Ishikawa (cell line): ENCODE results near the gene LSAMP.

Source experiments
- CEBPB ChIP-seq: IDR thresholded peaks from 2 replicates; pipeline ENCODE4 v1.6.1; 2012
- CREB1 ChIP-seq: IDR thresholded peaks from 2 replicates; pipeline ENCODE4 v1.6.1; 2012; ENCODE audit warnings: low read depth
- EGR1 ChIP-seq: IDR thresholded peaks from 2 replicates; pipeline ENCODE4 v1.6.1; 2012
- EP300 ChIP-seq: IDR thresholded peaks from 2 replicates; pipeline ENCODE4 v1.6.1; 2012; ENCODE audit warnings: borderline replicate concordance
- FOXM1 ChIP-seq: IDR thresholded peaks from 2 replicates; pipeline ENCODE4 v1.6.1; 2012; ENCODE audit warnings: low read depth, borderline replicate concordance
- NFIC ChIP-seq: IDR thresholded peaks from 2 replicates; pipeline ENCODE4 v1.6.1; 2012
- RAD21 ChIP-seq: IDR thresholded peaks from 2 replicates; pipeline ENCODE4 v1.6.1; 2012; ENCODE audit warnings: low read depth
- REST ChIP-seq: IDR thresholded peaks from 2 replicates; pipeline ENCODE4 v1.6.1; 2012; ENCODE audit warnings: low read depth, mild to moderate bottlenecking
- TAF1 ChIP-seq: IDR thresholded peaks from 2 replicates; pipeline ENCODE4 v1.6.1; 2012; ENCODE audit warnings: low read depth, mild to moderate bottlenecking
- TCF12 ChIP-seq: IDR thresholded peaks from 2 replicates; pipeline ENCODE4 v1.6.1; 2012; ENCODE audit warnings: low read depth
- TEAD4 ChIP-seq: IDR thresholded peaks from 2 replicates; pipeline ENCODE4 v1.6.1; 2012
- USF1 ChIP-seq: IDR thresholded peaks from 2 replicates; pipeline ENCODE4 v1.6.1; 2012
- YY1 ChIP-seq: IDR thresholded peaks from 2 replicates; pipeline ENCODE4 v1.6.1; 2012; ENCODE audit warnings: low read depth
- ZBTB7A ChIP-seq: IDR thresholded peaks from 2 replicates; pipeline ENCODE4 v1.6.1; 2012; ENCODE audit warnings: low read depth
- TF ChIP-seq, protein P1 (sequence below): IDR thresholded peaks from 2 replicates; pipeline ENCODE4 v1.6.1; 2012

LSAMP gene

GRCh38 chr3:115918900-115919299 is 526.4 kb downstream of the LSAMP start:
- TF ChIP-seq EP300 (no peak), REST (no peak), NFIC (no peak), TEAD4 (no peak), CREB1 (no peak), CEBPB (no peak), USF1 (no peak), TAF1 (no peak), EGR1 (no peak), FOXM1 (no peak), RAD21 (no peak), YY1 (no peak), ZBTB7A (no peak), TCF12 (no peak)
- TF ChIP-seq, protein P1, sequence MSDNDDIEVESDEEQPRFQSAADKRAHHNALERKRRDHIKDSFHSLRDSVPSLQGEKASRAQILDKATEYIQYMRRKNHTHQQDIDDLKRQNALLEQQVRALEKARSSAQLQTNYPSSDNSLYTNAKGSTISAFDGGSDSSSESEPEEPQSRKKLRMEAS = no peak

- TF ChIP-seq NFIC (no peak), TEAD4 (no peak), TCF12 (no peak)
These were observed 528.4 kb downstream of the LSAMP start for GRCh38 chr3:115916866-115917265.

GRCh38 chr3:115915061-115915460 is 530.2 kb downstream of the LSAMP start:
- TF ChIP-seq FOXM1 (no peak), REST (no peak), EGR1 (no peak), EP300 (no peak), ZBTB7A (no peak), NFIC (no peak), TAF1 (no peak), TEAD4 (no peak), USF1 (no peak), RAD21 (no peak)

- TF ChIP-seq REST = no peak
- TF ChIP-seq RAD21 = no peak
- TF ChIP-seq FOXM1 = no peak
- TF ChIP-seq USF1 = no peak
- TF ChIP-seq, protein P1 = no peak
- TF ChIP-seq TCF12 = no peak
- no peak for TF ChIP-seq ZBTB7A
These were observed 532.1 kb downstream of the LSAMP start for GRCh38 chr3:115913069-115913686.

DNA sequence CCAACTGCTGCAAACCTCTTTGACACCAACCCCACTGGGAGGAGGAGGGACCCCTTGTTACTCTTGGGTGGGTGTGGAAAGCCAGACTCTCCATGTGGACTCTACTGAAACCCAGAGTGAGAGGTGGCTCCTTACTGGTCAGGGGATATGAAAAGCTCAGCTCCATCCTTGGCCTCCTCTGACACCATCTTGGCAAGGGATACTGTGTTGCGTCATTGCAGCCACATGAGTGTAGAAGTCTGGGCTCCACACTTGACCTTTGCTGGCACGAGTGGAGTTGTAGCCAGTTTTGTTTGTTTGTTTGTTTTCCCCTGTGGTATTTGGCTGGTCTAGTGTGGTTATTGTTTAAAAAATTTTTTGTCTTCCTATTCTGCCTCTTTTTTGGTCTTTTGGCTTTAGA is 532.9 kb downstream of the LSAMP start:
- no peak for TF ChIP-seq RAD21
- no peak for TF ChIP-seq FOXM1
- TF ChIP-seq TEAD4 = no peak
- TF ChIP-seq, protein P1 = no peak
- no peak for TF ChIP-seq CEBPB
- TF ChIP-seq EP300 = no peak
- TF ChIP-seq TAF1 = no peak
- TF ChIP-seq REST = no peak
- no peak for TF ChIP-seq ZBTB7A
- no peak for TF ChIP-seq TCF12
- no peak for TF ChIP-seq EGR1
- TF ChIP-seq USF1 = no peak
- no peak for TF ChIP-seq YY1
- no peak for TF ChIP-seq CREB1
- TF ChIP-seq NFIC = no peak
